HG02884 (cell line): ENCODE results near the gene FAM83B.
"Not testable (repeated sequence)": the region's sequence is repeated elsewhere in the genome, so short reads cannot be mapped to it uniquely, and the experiment has no call there.

ENCODE experiments used
- ATAC-seq: cut with Tn5 transposase; IDR thresholded peaks from one replicate; pipeline ENCODE4 v1.9.1; 2021; ENCODE audit warnings: mild to moderate bottlenecking, moderate library complexity; ENCODE audit not compliant: unreplicated experiment

Gene FAM83B

GRCh38 chr6:54897462-54898189, 51.1 kb downstream of the FAM83B start:
- ATAC-seq = no peak

- no peak for ATAC-seq
These were observed 52.2 kb downstream of the FAM83B start for GRCh38 chr6:54898767-54899166.

- no peak for ATAC-seq
These were observed 52.9 kb downstream of the FAM83B start for GRCh38 chr6:54899442-54899841.

GRCh38 chr6:54899986-54900385, 53.4 kb downstream of the FAM83B start:
- no peak for ATAC-seq

- no peak for ATAC-seq
These were observed 54.1 kb downstream of the FAM83B start for GRCh38 chr6:54900666-54901065.

GRCh38 chr6:54903884-54904283, 57.3 kb downstream of the FAM83B start:
- ATAC-seq = no peak

GRCh38 chr6:54907355-54907754, 60.8 kb downstream of the FAM83B start:
- ATAC-seq = no peak

- ATAC-seq = no peak
These were observed 62.6 kb downstream of the FAM83B start for GRCh38 chr6:54909184-54909583.

- ATAC-seq = no peak
These were observed 63.9 kb downstream of the FAM83B start for GRCh38 chr6:54910431-54910884.

GRCh38 chr6:54910921-54911320, 64.3 kb downstream of the FAM83B start:
- no peak for ATAC-seq

GRCh38 chr6:54913211-54913610, 66.6 kb downstream of the FAM83B start:
- ATAC-seq = no peak

GRCh38 chr6:54916858-54917257, 70.3 kb downstream of the FAM83B start:
- no peak for ATAC-seq

- ATAC-seq = no peak
These were observed 74.1 kb downstream of the FAM83B start for GRCh38 chr6:54920628-54921027.

- ATAC-seq = no peak
These were observed 75.3 kb downstream of the FAM83B start for GRCh38 chr6:54921891-54922290.

GRCh38 chr6:54929245-54929909, 82.8 kb downstream of the FAM83B start:
- no peak for ATAC-seq

- ATAC-seq = no peak
These were observed 86.1 kb downstream of the FAM83B start for GRCh38 chr6:54932622-54933021.

GRCh38 chr6:54935739-54936138, 89.2 kb downstream of the FAM83B start:
- ATAC-seq = no peak

- ATAC-seq = no peak
These were observed 90.8 kb downstream of the FAM83B start for GRCh38 chr6:54937371-54937770.

GRCh38 chr6:54957698-54958097, 111.1 kb downstream of the FAM83B start:
- ATAC-seq = no peak

GRCh38 chr6:54958446-54958845, 111.9 kb downstream of the FAM83B start:
- no peak for ATAC-seq

- no peak for ATAC-seq
These were observed 113.2 kb downstream of the FAM83B start for GRCh38 chr6:54959820-54960219.

GRCh38 chr6:54961372-54961771, 114.8 kb downstream of the FAM83B start:
- not testable (repeated sequence) for ATAC-seq
